VCaP (cell line): ENCODE data around the gene KLHL14.

Experiments
- H3K27ac ChIP-seq: fragments of 450-650 bp; 2 replicates; pipeline ENCODE4 v1.5.1; 2017
- CTCF ChIP-seq: fragments of 450-650 bp; conservative IDR thresholded peaks from 2 replicates; pipeline ENCODE4 v1.5.1; 2017; ENCODE audit warnings: mild to moderate bottlenecking, moderate library complexity

Gene KLHL14

GRCh38 chr18:32717126-32717525 lies 55.7 kb downstream of the KLHL14 start:
- H3K27ac ChIP-seq: no peak overlapping the region

GRCh38 chr18:32714571-32715148 lies 58.2 kb downstream of the KLHL14 start:
- no peak overlapping the region for H3K27ac ChIP-seq
- TF ChIP-seq CTCF: peak; percentile 89

More at GRCh38 chr18:32717126-32717525, 55.7 kb downstream of the KLHL14 start:
- TF ChIP-seq CTCF: no peak

GRCh38 chr18:32712860-32713259 lies 60.0 kb downstream of the KLHL14 start:
- H3K27ac ChIP-seq: no peak overlapping the region
- TF ChIP-seq CTCF: no peak

- TF ChIP-seq CTCF: no peak
- no peak overlapping the region for H3K27ac ChIP-seq
Measured at GRCh38 chr18:32711862-32712261, 61.0 kb downstream of the KLHL14 start.

GRCh38 chr18:32707586-32707985 lies 65.2 kb downstream of the KLHL14 start:
- no peak for TF ChIP-seq CTCF
- no peak overlapping the region; the same call in 1 of the 2 replicates for H3K27ac ChIP-seq

GRCh38 chr18:32707147-32707546 lies 65.7 kb downstream of the KLHL14 start:
- TF ChIP-seq CTCF: no peak

GRCh38 chr18:32701313-32701712 lies 71.5 kb downstream of the KLHL14 start:
- no peak overlapping the region for H3K27ac ChIP-seq

More at GRCh38 chr18:32707147-32707546, 65.7 kb downstream of the KLHL14 start:
- no peak overlapping the region; the same call in 1 of the 2 replicates for H3K27ac ChIP-seq

More at GRCh38 chr18:32701313-32701712, 71.5 kb downstream of the KLHL14 start:
- TF ChIP-seq CTCF: no peak
